Neuron (in vitro differentiated cells): ENCODE measurements around the gene KRT17.
"Not testable (repeated sequence)": the region's sequence is repeated elsewhere in the genome, so short reads cannot be mapped to it uniquely, and the experiment has no call there.

Source experiments
- H2AFZ ChIP-seq: one replicate; pipeline ENCODE4 v1.6.1; 2013; ENCODE audit warnings: low read depth, mild to moderate bottlenecking, inconsistent platforms, low read length, moderate library complexity
- H3K27me3 ChIP-seq: one replicate; pipeline ENCODE4 v1.6.1; 2013; ENCODE audit warnings: low read length; ENCODE audit not compliant: insufficient read depth
- H3K36me3 ChIP-seq: one replicate; pipeline ENCODE4 v1.6.1; 2013; ENCODE audit warnings: low read length; ENCODE audit not compliant: insufficient read depth
- H3K4me1 ChIP-seq: one replicate; pipeline ENCODE4 v1.6.1; 2013; ENCODE audit warnings: low read length; ENCODE audit not compliant: insufficient read depth
- H3K4me3 ChIP-seq: 2 replicates; pipeline ENCODE4 v1.5.1; 2013; ENCODE audit warnings: mild to moderate bottlenecking, low read length, moderate library complexity
- H3K9me3 ChIP-seq: one replicate; pipeline ENCODE4 v1.6.1; 2013; ENCODE audit warnings: low read length

Gene KRT17

GRCh38 chr17:41595585-41595984 is 28.8 kb downstream of the KRT17 start:
- H3K4me1 ChIP-seq: no peaks in the 10 kb centered on the region
- H3K36me3 ChIP-seq: no peaks in the 10 kb centered on the region
- H3K27me3 ChIP-seq: peaks cover 3% of the 10 kb centered on the region
- H3K9me3 ChIP-seq: no peaks in the 10 kb centered on the region
- H2AFZ ChIP-seq: no peak overlapping the region
- no peak overlapping the region for H3K4me3 ChIP-seq

- Histone ChIP-seq H3K9me3 (no peaks in the 10 kb centered on the region), H2AFZ (no peak overlapping the region), H3K27me3 (peaks cover 3% of the 10 kb centered on the region), H3K4me1 (no peaks in the 10 kb centered on the region), H3K36me3 (no peaks in the 10 kb centered on the region), H3K4me3 (no peak overlapping the region)
These were observed 29.9 kb downstream of the KRT17 start for GRCh38 chr17:41594363-41594915.

GRCh38 chr17:41593306-41593981 is 30.9 kb downstream of the KRT17 start:
- Histone ChIP-seq H3K4me3 (no peak overlapping the region), H3K4me1 (no peaks in the 10 kb centered on the region), H3K36me3 (no peaks in the 10 kb centered on the region), H3K9me3 (no peaks in the 10 kb centered on the region), H3K27me3 (peaks cover 3% of the 10 kb centered on the region), H2AFZ (no peak overlapping the region)

DNA sequence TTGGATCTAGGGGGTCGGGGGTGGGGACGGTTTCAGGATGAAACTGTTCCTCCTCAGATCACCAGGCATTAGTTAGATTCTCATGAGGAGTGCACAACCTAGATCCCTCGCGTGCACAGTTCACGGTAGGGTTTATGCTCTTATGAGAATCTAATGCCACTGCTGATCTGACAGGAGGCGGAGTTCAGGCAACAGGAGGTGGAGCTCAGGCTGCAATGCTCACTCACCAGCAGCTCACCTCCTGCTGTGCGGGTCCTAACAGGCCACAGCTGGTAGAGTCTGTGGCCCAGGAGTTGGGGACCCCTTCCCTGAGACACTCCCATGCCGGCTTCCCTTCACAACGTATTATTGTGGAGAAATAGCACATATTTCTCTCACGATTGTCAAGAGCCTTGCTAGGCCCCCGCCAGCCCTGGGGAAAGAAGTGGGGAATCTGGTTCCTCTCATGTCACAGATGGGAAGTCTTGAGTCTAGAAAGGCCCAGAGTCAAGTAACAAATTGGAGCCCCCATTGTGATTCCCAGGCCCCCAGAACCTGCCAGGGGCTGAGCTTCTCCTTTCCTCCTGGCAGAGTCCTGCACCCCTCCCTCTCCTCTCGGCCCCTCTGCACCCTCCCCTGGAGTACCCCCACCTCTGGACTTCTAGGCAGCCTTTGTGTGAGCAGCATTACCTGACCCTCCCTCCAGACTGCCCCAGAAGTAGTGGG is 31.6 kb downstream of the KRT17 start:
- Histone ChIP-seq H3K36me3 (no peaks in the 10 kb centered on the region), H2AFZ (no peak overlapping the region), H3K9me3 (no peaks in the 10 kb centered on the region), H3K27me3 (peaks cover 3% of the 10 kb centered on the region), H3K4me1 (no peaks in the 10 kb centered on the region), H3K4me3 (no peak overlapping the region)

- no peaks in the 10 kb centered on the region for H3K9me3 ChIP-seq
- H3K4me1 ChIP-seq: no peaks in the 10 kb centered on the region
- H3K4me3 ChIP-seq: no peak overlapping the region
- no peak overlapping the region for H2AFZ ChIP-seq
- H3K36me3 ChIP-seq: no peaks in the 10 kb centered on the region
- peaks cover 6% of the 10 kb centered on the region for H3K27me3 ChIP-seq
These were observed 35.1 kb downstream of the KRT17 start for GRCh38 chr17:41589301-41589700.

DNA sequence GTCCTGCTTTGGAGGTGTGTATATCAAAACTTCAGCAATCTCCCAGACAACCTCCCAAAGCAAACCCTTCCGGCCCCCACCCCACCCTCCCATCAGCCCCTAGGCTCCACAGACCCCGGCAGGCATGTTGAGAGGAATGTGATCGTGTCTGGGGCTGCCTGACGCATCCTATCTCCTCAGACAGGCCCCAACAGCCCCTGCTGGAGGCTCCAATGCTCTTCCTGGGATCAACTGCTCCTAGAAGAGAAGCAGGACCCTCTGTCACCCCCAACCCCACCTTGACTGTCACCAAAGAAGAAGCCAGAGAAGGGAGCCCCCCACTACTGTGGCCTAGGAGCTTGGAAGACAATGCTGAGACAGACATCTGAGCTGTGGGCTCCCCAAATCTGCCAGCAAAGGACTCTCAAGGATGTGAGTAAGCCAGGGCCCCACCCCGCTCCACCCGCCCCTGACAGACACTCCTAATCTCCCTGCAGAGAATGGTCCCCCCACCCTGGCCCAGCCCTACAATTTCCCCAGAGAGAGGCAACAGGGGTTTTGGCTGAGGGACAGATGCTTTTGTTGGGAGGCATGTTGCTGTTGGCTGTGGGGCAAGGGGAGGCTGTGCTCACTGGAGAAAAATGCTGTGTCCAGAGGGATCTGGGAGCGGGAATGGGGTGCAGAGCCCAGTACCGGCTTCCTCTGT is 36.1 kb downstream of the KRT17 start:
- H3K36me3 ChIP-seq: no peaks in the 10 kb centered on the region
- H2AFZ ChIP-seq: no peak overlapping the region
- H3K27me3 ChIP-seq: peaks cover 6% of the 10 kb centered on the region
- no peak overlapping the region for H3K4me3 ChIP-seq
- H3K4me1 ChIP-seq: no peaks in the 10 kb centered on the region
- H3K9me3 ChIP-seq: no peaks in the 10 kb centered on the region

- Histone ChIP-seq H3K4me1 (no peaks in the 10 kb centered on the region), H2AFZ (no peak within 1 kb of the TSS), H3K27me3 (peaks cover 6% of the 10 kb centered on the region), H3K4me3 (no peak within 1 kb of the TSS), H3K36me3 (no peaks in the 10 kb centered on the region), H3K9me3 (no peaks in the 10 kb centered on the region)
These were observed 37.4 kb downstream of the KRT17 start, which contains the start of gene KRT14 for GRCh38 chr17:41586863-41587495. Gene KRT14, minus strand, starts transcription at chr17:41586895. Its CDS starts 61 bp downstream, at chr17:41586834.

DNA sequence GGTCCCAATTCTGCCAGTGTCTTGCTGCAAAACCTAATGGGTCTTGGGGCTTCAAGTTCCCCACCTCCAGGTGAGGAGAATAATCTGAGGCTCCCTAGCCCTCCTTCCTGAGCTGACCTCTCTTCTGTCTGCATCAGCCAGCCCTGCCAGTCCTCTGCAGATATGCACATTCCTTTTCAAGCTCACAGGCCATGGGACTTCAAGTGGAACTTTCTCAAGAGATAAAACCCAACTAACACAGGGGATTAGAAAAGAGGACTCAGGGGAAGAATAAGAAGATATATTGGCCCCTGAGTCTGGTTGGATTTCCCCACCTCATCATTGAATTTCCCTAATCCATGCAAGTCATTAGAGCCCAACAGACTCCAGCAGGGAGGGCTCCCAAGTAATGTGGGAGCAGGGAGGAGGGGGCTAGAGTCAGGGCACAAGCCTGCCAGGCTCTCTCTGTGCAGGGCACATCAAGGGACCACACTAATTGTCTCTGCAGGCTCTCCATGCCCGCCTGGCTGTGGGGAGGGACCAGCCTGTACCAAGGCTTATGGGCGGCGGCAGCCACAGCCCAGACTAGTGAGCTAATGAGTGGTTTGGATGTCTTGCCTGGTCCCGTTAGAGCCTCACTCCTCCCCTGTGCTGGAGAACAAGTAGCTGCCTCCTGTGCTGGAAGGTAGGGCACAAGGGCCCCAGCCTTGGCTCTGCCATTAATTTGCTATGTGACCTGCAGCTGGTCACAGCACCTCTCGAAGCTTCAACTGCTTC is 38.9 kb downstream of the KRT17 start:
- no peaks in the 10 kb centered on the region for H3K4me1 ChIP-seq
- H2AFZ ChIP-seq: no peak overlapping the region
- H3K27me3 ChIP-seq: peaks cover 3% of the 10 kb centered on the region
- no peaks in the 10 kb centered on the region for H3K9me3 ChIP-seq
- H3K4me3 ChIP-seq: no peak overlapping the region
- H3K36me3 ChIP-seq: no peaks in the 10 kb centered on the region

DNA sequence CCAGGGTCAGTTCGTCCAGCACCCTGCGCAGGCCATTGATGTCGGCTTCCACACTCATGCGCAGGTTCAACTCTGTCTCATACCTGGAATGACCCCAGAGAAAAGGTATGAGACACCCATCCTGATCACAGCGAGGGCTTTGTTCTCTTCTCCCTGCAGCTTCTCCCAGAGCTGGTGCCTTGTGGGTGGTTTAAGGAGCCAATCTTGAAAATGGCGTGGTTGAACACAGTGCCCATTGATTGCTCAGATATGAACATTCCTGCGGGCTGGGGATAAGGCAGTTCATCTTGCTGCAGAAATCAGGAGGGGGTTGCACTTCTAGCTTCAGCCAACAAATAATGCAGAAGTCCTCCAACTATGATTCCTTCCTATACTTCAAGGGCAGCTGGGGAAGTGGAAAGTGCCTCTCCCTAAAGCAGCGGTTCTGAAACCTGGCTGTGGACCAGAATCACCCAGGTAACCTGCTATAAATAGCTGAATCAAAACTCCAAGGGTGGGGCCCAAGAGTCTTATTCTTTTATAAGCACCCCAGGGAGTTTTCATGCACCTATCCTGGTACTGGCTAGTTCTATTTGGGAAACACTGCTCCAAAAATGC is 39.9 kb downstream of the KRT17 start:
- H3K4me1 ChIP-seq, H3K4me3 ChIP-seq, H3K27me3 ChIP-seq, H2AFZ ChIP-seq, H3K36me3 ChIP-seq, H3K9me3 ChIP-seq: not testable (repeated sequence)

DNA sequence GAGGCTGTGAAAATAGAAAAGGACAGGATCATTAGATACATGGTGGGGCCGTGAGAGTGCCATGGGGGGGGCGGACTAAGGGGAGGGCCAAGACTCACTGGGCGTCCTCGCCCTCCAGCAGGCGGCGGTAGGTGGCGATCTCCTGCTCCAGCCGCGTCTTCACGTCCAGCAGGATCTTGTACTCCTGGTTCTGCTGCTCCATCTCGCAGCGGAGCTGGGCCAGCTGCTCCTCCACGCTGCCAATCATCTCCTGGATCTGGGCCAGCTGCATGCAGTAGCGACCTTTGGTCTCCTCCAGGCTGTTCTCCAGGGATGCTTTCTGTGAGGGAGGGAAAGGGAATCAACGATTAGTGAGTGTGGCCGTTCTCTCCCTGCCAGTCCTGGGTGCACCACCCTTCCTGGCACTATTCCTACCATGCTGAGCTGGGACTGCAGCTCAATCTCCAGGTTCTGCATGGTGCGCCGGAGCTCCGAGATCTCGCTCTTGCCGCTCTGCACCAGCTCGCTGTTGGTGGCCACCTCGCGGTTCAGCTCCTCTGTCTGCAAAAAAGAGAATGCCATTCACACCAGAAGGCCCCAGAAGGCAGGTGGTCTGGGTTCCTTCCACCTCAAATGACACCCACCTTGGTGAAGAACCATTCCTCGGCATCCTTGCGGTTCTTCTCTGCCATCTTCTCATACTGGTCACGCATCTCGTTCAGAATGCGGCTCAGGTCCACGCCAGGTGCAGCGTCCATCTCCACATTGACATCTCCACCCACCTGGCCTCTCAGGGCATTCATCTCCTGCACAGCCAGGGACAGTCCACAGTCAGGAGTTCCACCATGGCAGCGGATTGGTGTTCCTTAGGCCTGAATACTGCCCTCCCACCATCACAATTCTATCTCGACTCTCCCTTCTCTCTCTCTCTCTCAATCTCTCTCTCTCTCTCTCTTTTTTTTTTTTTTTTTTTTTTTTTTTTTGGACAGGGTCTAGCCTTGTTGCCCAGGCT is 40.9 kb downstream of the KRT17 start:
- Histone ChIP-seq H3K9me3 (no peaks in the 10 kb centered on the region), H3K4me1 (no peaks in the 10 kb centered on the region), H2AFZ (no peak overlapping the region), H3K36me3 (no peaks in the 10 kb centered on the region), H3K27me3 (peaks cover 3% of the 10 kb centered on the region), H3K4me3 (no peak overlapping the region)

DNA sequence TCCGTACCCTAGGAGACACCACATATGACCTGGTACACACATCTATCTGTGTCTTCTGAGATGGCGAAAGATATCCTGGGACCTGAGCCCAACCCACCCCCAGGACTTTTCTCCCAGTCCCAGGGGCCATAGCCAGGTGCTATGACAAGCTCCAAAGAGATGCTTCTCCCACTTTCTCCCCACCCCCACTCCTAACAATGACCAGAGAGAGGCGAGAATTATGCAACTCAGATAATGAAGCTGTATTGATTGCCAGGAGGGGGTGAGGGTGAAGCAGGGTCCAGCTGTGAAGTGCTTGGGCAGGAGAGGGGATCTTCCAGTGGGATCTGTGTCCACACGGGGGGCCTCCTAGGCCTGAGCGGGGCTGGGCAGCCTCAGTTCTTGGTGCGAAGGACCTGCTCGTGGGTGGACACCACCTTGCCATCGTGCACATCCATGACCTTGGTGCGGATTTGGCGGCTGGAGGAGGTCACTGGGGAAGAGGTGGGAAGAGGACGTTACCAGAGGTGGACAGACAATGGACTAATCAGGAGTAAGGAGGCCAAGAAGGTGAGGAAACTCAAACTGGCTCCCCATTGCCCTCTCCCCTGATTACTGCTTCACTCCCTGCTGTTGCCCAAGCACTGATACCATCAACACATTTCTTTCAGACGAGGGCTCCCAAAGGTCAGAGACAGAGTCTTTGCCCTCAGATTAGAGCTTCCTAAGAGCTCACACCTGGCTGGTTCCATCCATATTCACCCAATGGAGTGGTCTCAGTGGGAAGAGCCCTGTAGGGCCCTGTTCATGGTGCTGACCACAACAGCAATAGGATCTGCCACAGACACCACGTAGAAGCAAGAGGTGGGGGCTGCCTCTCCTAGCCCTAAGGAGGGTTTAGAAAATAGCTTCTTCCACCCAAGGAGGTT is 42.1 kb downstream of the KRT17 start:
- not testable (repeated sequence) for H3K9me3 ChIP-seq, H3K36me3 ChIP-seq, H3K4me1 ChIP-seq, H3K4me3 ChIP-seq, H2AFZ ChIP-seq, H3K27me3 ChIP-seq
